ENCODE measurements around the gene ZNF14. TPM values are rescaled to one million over a fixed set of nuclear protein-coding genes. Genes with fewer than 3 reads are reported as not detected.

The ZNF14 gene
- total and polyA plus RNA-seq, 2 experiments from 2014 or later = 4.6 to 10.2 TPM

GRCh38 chr19:19677579-19677978 lies 55.3 kb downstream of the ZNF14 start:
- Histone ChIP-seq H3K27ac (ENCODE audit: low read depth) (no peak overlapping the region), H3K4me1 (ENCODE audit: insufficient read depth) (no peaks in the 10 kb centered on the region; the same call in 1 of the 2 replicates), H2AFZ (no peak overlapping the region), H4K20me1 (replicated peaks; ENCODE audit: insufficient read depth) (peaks cover 46% of the 10 kb centered on the region), H3K36me3 (ENCODE audit: insufficient read depth) (peaks cover 59% of the 10 kb centered on the region), H3K4me3 (no peak overlapping the region), H3K9me2 (ENCODE audit: insufficient read depth) (no peaks in the 10 kb centered on the region; the same call in 1 of the 2 replicates), H3K79me2 (replicated peaks; ENCODE audit: insufficient read depth) (peaks cover 67% of the 10 kb centered on the region), H3F3A (replicated peaks; ENCODE audit: low read depth) (peaks cover 15% of the 10 kb centered on the region; the same call in 1 of the 2 replicates), H3K4me2 (no peak overlapping the region), H3K27me3 (ENCODE audit: insufficient read depth) (no peaks in the 10 kb centered on the region)
- Mint-ChIP-seq H3K4me1 (peaks cover 6% of the 10 kb centered on the region; the same call in 1 of the 3 replicates), H3K27me3 (ENCODE audit: insufficient read depth, low read depth, poor library complexity) (no peaks in the 10 kb centered on the region), H3K27ac (no peak overlapping the region; the same call in 1 of the 2 replicates), H3K36me3 (ENCODE audit: low read depth) (peaks cover 92% of the 10 kb centered on the region), H3K4me3 (no peak overlapping the region), H3K9me3 (peaks cover 22% of the 10 kb centered on the region)
- ATAC-seq (no peak), DNase-seq (ENCODE audit: low spot score) (no peak)
- TF ChIP-seq POLR2AphosphoS5 (IDR thresholded peaks at IDR 0.05; ENCODE audit: low read depth) = no peak
- no peak for TF ChIP-seq ZNF462 (CRISPR knock-in tag; IDR thresholded peaks at IDR 0.05)
- TF ChIP-seq JUNB (IDR thresholded peaks at IDR 0.05; ENCODE audit: unreplicated experiment) = no peak
- TF ChIP-seq ZNF114 (CRISPR knock-in tag; IDR thresholded peaks at IDR 0.05) = no peak
- no peak for TF ChIP-seq EZH2phosphoT487 (IDR thresholded peaks at IDR 0.05; ENCODE audit: unreplicated experiment)
- TF ChIP-seq ETS1 (IDR thresholded peaks at IDR 0.05) = no peak
- no peak for TF ChIP-seq STAT1 (IDR thresholded peaks at IDR 0.05; ENCODE audit: unreplicated experiment)
- no peak for TF ChIP-seq REST (IDR thresholded peaks at IDR 0.05; ENCODE audit: unreplicated experiment)
- no peak for TF ChIP-seq ZNF331 (CRISPR knock-in tag; IDR thresholded peaks at IDR 0.05; ENCODE audit: low read depth)
- TF ChIP-seq EZH2 (IDR thresholded peaks at IDR 0.05; ENCODE audit: low read depth, unreplicated experiment) = no peak
- TF ChIP-seq NANOG (IDR thresholded peaks at IDR 0.05; ENCODE audit: borderline replicate concordance) = no peak
- no peak for TF ChIP-seq CTCF (conservative IDR thresholded peaks at IDR 0.05; ENCODE audit: low read depth in 2 of 2)
- TF ChIP-seq CREB1 (CRISPR knock-in tag; IDR thresholded peaks at IDR 0.05; ENCODE audit: low read depth) = no peak

Measured in GM23338 (cell line).